SK-N-DZ (cell line): ENCODE data around the gene ZNF575.
A peak's percentile ranks its signal among the peaks of the same experiment; 100 is the strongest.

ENCODE experiments used
- DNase-seq: peaks from one replicate; pipeline ENCODE4 v3.0.0-alpha.2; 2015; ENCODE audit warnings: low spot score

Gene ZNF575

GRCh38 chr19:43570174-43570791 is 37.3 kb downstream of the ZNF575 start:
- no peak for DNase-seq

GRCh38 chr19:43572171-43572588 is 39.2 kb downstream of the ZNF575 start:
- DNase-seq, result no peak

- DNase-seq, result no peak
Observed at GRCh38 chr19:43574424-43575155, 41.6 kb downstream of the ZNF575 start.

GRCh38 chr19:43575156-43575950 is 42.4 kb downstream of the ZNF575 start, which contains the start of the genes PINLYP and XRCC1:
Gene PINLYP, plus strand, starts transcription at chr19:43575801. Its CDS starts 1,391 bp downstream, at chr19:43577192.
Gene XRCC1, minus strand, starts transcription at chr19:43575527. Its CDS starts 69 bp downstream, at chr19:43575458.
- DNase-seq, result peak; percentile 98

GRCh38 chr19:43575955-43576878 is 43.2 kb downstream of the ZNF575 start:
- peak; percentile 12 for DNase-seq

- DNase-seq, result no peak
Observed at GRCh38 chr19:43578787-43579186, 45.8 kb downstream of the ZNF575 start.

GRCh38 chr19:43581467-43581866 is 48.5 kb downstream of the ZNF575 start:
- no peak for DNase-seq

GRCh38 chr19:43582495-43582894 is 49.5 kb downstream of the ZNF575 start:
- DNase-seq, result no peak

- no peak for DNase-seq
Observed at GRCh38 chr19:43584484-43584883, 51.5 kb downstream of the ZNF575 start.
